HUES6 (cell line): ENCODE results near the gene KRCC1.
A peak's percentile ranks its signal among the peaks of the same experiment; 100 is the strongest.
"Not testable (repeated sequence)": the region's sequence is repeated elsewhere in the genome, so short reads cannot be mapped to it uniquely, and the experiment has no call there.

Experiments
- H3K27ac ChIP-seq: 2 replicates; pipeline ENCODE4 v1.7.0; 2013; ENCODE audit warnings: low read depth, mild to moderate bottlenecking, low read length, inconsistent platforms
- H3K27me3 ChIP-seq: 2 replicates; pipeline ENCODE4 v1.6.1; 2013; ENCODE audit warnings: low read length; ENCODE audit not compliant: control insufficient read depth, insufficient read depth
- H3K36me3 ChIP-seq: 2 replicates; pipeline ENCODE4 v1.6.1; 2013; ENCODE audit warnings: low read length; ENCODE audit not compliant: control insufficient read depth, insufficient read depth
- H3K4me1 ChIP-seq: 2 replicates; pipeline ENCODE4 v1.6.1; 2013; ENCODE audit warnings: low read length; ENCODE audit not compliant: control insufficient read depth, insufficient read depth
- H3K4me3 ChIP-seq: 2 replicates; pipeline ENCODE4 v1.5.1; 2013; ENCODE audit warnings: low read depth, low read length
- H3K9ac ChIP-seq: one replicate; pipeline ENCODE4 v1.6.1; 2013; ENCODE audit warnings: mild to moderate bottlenecking, low read length
- H3K9me3 ChIP-seq: 2 replicates; pipeline ENCODE4 v1.6.1; 2013; ENCODE audit warnings: low read depth, low read length; ENCODE audit not compliant: control insufficient read depth, insufficient read depth

The KRCC1 gene

DNA sequence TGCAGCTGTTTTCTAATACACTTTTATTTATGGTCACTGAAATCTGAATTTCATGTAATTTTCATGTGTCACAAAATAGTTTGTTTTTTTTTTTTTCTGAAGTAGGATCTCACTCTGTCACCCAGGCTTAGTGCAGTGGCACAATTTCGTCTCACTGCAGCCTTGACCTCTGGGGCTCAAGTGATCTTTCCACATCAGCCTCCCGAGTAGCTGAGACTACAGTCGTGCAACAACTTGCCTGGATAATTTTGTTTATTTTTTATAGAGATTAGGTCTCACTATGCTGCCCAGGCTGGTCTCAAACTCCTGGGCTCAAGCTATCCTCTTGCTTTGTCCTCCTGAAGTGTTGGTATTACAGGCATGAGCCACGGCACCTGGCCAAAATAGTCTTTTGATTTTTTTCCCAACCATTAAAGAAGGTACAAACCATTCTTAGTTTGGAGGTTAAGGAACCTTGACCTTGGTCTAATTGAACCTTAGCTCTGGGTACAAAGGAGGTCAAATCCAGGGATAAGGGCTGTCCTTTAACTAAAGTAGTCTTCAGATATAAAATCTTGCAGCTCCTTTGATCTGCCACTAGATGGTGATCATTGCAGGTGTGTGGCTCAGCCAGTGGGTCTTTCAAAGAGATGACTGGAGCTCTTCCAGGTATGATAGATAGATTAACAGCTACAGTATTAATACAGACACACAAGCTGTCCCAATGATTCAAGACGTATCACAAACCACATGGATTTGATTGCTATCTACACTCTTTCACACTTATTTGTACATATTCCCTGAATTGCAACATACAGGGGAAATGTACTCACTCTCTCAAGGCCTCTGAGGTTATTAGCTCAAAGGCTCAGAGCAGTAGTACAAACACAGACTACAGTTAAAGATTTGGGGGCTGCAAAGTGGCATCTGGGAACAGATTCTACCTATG lies 4.7 kb upstream of the KRCC1 start:
- Histone ChIP-seq H3K36me3 (no peaks in the 10 kb centered on the region), H3K4me3 (no peak overlapping the region), H3K9me3 (no peaks in the 10 kb centered on the region), H3K27ac (no peak overlapping the region), H3K4me1 (peaks cover 9% of the 10 kb centered on the region), H3K27me3 (no peaks in the 10 kb centered on the region), H3K9ac (no peak overlapping the region)

- peaks cover 23% of the 10 kb centered on the region for H3K4me1 ChIP-seq
- H3K9ac ChIP-seq, result no peak overlapping the region
- no peaks in the 10 kb centered on the region for H3K27me3 ChIP-seq
- no peaks in the 10 kb centered on the region for H3K9me3 ChIP-seq
- H3K4me3 ChIP-seq, result no peak overlapping the region
- H3K27ac ChIP-seq, result no peak overlapping the region
- H3K36me3 ChIP-seq, result no peaks in the 10 kb centered on the region
Measured at GRCh38 chr2:88058191-88058590, 2.6 kb upstream of the KRCC1 start.

DNA sequence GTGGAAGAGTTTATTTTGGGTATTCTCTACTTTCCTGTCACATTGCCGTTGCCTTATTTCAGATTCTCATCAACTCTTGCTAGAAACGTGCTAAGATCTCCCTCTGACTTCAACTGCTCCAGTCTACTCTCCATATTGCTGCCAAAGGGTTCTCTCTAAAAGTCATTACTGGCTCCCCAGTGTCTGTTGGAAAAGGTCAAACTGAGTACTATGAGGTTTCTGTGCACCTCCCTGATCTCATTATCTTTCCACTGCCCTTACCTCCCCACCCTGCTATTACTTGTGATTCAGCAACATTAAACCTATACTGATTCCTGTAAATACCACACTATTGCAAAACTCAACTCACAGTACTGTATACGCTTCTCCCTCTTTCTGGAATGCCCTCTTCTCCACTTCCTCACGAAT lies 1.9 kb upstream of the KRCC1 start:
- H3K4me1 ChIP-seq, result peaks cover 24% of the 10 kb centered on the region
- H3K27me3 ChIP-seq, result no peaks in the 10 kb centered on the region
- H3K9ac ChIP-seq, result no peak overlapping the region
- H3K27ac ChIP-seq, result no peak overlapping the region
- no peak overlapping the region for H3K4me3 ChIP-seq
- no peaks in the 10 kb centered on the region for H3K9me3 ChIP-seq
- H3K36me3 ChIP-seq, result no peaks in the 10 kb centered on the region

DNA sequence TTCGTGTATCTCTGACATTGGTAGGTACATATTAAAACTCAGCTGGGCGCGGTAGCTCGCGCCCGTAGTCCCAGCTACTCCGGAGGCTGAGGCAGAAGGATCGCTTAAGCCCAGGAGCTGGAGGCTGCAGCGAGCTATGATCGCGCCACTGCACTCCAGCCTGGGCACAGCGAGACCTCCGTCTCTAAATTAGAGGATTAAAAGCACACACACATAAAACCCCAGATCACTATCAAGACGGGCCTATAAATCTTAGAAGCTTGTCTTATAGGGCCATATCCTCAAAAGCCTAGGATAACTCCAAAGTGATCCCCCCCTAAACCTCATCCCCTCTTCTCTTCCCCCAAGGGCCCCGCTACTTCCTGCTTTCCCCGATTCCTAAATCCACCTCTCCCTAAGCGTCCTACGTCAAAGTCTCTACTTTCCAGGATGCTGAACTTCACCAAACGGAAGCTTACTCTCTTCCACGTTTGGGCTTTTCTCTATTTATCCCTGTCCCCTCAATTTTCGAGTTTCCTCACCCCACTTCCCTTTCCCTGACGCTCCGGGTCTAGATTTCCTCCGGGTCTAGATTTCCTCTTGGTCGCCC lies 707 bp downstream of the KRCC1 start:
- Histone ChIP-seq H3K36me3 (0 out of 2 replicates have a peak, but pooled peaks cover 3% of the 10 kb centered on the region), H3K9me3 (no peaks in the 10 kb centered on the region), H3K27ac (peak overlapping the region; percentile 97), H3K9ac (peak overlapping the region; percentile 79), H3K4me3 (peak overlapping the region; percentile 73), H3K4me1 (peaks cover 20% of the 10 kb centered on the region), H3K27me3 (no peaks in the 10 kb centered on the region)

- peaks cover 20% of the 10 kb centered on the region for H3K4me1 ChIP-seq
- H3K27ac ChIP-seq, result no peak overlapping the region
- H3K36me3 ChIP-seq, result 0 out of 2 replicates have a peak, but pooled peaks cover 3% of the 10 kb centered on the region
- H3K27me3 ChIP-seq, result no peaks in the 10 kb centered on the region
- peak overlapping the region; percentile 73 for H3K4me3 ChIP-seq
- H3K9ac ChIP-seq, result peak overlapping the region; percentile 79
- H3K9me3 ChIP-seq, result no peaks in the 10 kb centered on the region
Measured at GRCh38 chr2:88053934-88054781, 1.4 kb downstream of the KRCC1 start.

DNA sequence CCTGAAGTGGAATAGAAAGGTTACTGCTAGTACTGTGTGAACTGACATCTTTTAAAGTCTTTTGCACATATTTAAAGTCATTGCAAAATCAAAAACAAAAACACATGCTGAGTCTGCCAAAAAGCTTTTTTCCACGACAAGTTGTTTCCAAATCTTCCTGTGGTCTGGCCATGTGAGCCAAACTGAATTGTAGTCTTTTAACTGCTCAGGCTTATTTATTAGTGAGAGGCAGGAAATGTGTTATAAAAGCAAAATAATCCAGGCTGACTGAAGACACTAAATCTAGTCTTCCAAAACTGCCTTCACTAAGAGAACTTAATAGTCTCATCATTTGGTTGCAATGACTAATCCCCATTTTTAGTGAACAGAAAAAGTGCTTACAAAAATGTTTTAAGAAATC lies 2.3 kb downstream of the KRCC1 start:
- no peak overlapping the region for H3K9ac ChIP-seq
- H3K4me3 ChIP-seq, result no peak overlapping the region
- H3K9me3 ChIP-seq, result no peaks in the 10 kb centered on the region
- no peak overlapping the region for H3K27ac ChIP-seq
- peaks cover 20% of the 10 kb centered on the region for H3K4me1 ChIP-seq
- 0 out of 2 replicates have a peak, but pooled peaks cover 3% of the 10 kb centered on the region for H3K36me3 ChIP-seq
- H3K27me3 ChIP-seq, result no peaks in the 10 kb centered on the region

DNA sequence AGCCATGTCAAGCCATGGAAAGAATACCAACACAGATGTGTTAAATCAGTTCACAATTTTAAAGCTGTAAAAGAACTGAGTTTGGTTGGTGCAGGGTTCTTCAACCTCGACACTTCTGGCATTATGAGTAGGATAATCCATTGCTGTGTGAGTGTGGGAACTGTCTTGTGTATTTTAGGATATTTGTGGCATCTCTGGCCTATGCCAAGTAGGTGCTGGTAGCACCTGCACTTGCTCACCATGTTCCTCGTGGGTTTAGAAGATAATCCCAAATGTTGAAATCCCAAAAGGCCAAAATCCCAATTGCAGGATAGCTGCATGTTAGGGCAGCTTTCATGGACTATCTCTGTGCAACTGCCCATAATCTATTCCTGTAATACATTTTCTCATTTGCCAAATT lies 3.8 kb downstream of the KRCC1 start:
- no peaks in the 10 kb centered on the region for H3K27me3 ChIP-seq
- peaks cover 20% of the 10 kb centered on the region for H3K4me1 ChIP-seq
- 0 out of 2 replicates have a peak, but pooled peaks cover 3% of the 10 kb centered on the region for H3K36me3 ChIP-seq

GRCh38 chr2:88049622-88050021 lies 6.0 kb downstream of the KRCC1 start:
- H3K4me3 ChIP-seq, result no peak overlapping the region
- no peaks in the 10 kb centered on the region for H3K9me3 ChIP-seq
- H3K9ac ChIP-seq, result no peak overlapping the region
- no peak overlapping the region for H3K27ac ChIP-seq
- H3K36me3 ChIP-seq, result 0 out of 2 replicates have a peak, but pooled peaks cover 3% of the 10 kb centered on the region
- H3K27me3 ChIP-seq, result no peaks in the 10 kb centered on the region
- peaks cover 15% of the 10 kb centered on the region for H3K4me1 ChIP-seq

More for the DNA sequence above, 3.8 kb downstream of the KRCC1 start:
- Histone ChIP-seq H3K9ac (no peak overlapping the region), H3K9me3 (no peaks in the 10 kb centered on the region), H3K27ac (no peak overlapping the region), H3K4me3 (no peak overlapping the region)

DNA sequence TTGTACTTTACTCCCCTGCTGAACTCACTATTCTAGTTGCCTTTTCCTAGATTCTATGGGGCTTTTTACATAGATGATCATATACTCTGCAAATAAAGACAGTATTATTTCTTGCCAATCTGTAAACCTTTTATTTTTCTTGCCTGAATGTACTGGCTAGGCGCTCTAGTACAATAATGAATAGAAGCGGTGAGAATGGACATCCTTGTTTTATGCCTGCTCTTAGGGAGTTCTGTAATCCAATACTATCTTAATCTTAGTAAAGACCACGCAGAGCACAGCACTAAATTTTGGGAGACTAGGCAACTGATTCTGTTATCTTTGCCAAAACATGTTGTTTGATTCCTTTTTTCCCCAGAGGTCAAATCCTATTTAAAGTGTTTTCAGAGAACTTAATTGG lies 7.0 kb downstream of the KRCC1 start:
- Histone ChIP-seq H3K9ac (no peak overlapping the region), H3K36me3 (0 out of 2 replicates have a peak, but pooled peaks cover 3% of the 10 kb centered on the region), H3K9me3 (no peaks in the 10 kb centered on the region), H3K4me3 (no peak overlapping the region), H3K27ac (no peak overlapping the region), H3K27me3 (no peaks in the 10 kb centered on the region), H3K4me1 (peaks cover 4% of the 10 kb centered on the region; the same call in 1 of the 2 replicates)

- not testable (repeated sequence) for H3K27me3 ChIP-seq, H3K4me3 ChIP-seq, H3K27ac ChIP-seq, H3K9ac ChIP-seq, H3K9me3 ChIP-seq, H3K4me1 ChIP-seq, H3K36me3 ChIP-seq
Measured at GRCh38 chr2:88045561-88045960, 10.0 kb downstream of the KRCC1 start.
